H9 (cell line): ENCODE measurements around the gene AK5. TPM values are rescaled to one million over a fixed set of nuclear protein-coding genes. Genes with fewer than 3 reads are reported as not detected.

Experiments used
- DNase-seq: peaks from one replicate; pipeline ENCODE4 v3.0.0-alpha.2; 2017
- H2AFZ ChIP-seq: one replicate; pipeline ENCODE4 v1.6.1; 2013; ENCODE audit warnings: mild to moderate bottlenecking, low read length, control low read depth, moderate library complexity
- H2AK5ac ChIP-seq: 2 replicates; pipeline ENCODE4 v1.6.1; 2013; ENCODE audit warnings: low read length, control low read depth, mixed read lengths; ENCODE audit not compliant: insufficient read length
- H2BK120ac ChIP-seq: one replicate; pipeline ENCODE4 v1.6.1; 2013; ENCODE audit warnings: low read depth, mild to moderate bottlenecking, low read length, control low read depth, inconsistent platforms; ENCODE audit not compliant: poor library complexity, severe bottlenecking
- H2BK12ac ChIP-seq: 2 replicates; pipeline ENCODE4 v1.6.1; 2013; ENCODE audit warnings: low read length, control low read depth, mixed read lengths, low read depth; ENCODE audit not compliant: insufficient read length
- H2BK15ac ChIP-seq: 2 replicates; pipeline ENCODE4 v1.6.1; 2013; ENCODE audit warnings: low read depth, low read length, control low read depth
- H2BK20ac ChIP-seq: one replicate; pipeline ENCODE4 v1.6.1; 2013; ENCODE audit warnings: low read depth, mild to moderate bottlenecking, low read length, control low read depth, inconsistent platforms; ENCODE audit not compliant: poor library complexity, severe bottlenecking
- H2BK5ac ChIP-seq: 2 replicates; pipeline ENCODE4 v1.6.1; 2013; ENCODE audit warnings: low read length, control low read depth, mixed read lengths; ENCODE audit not compliant: insufficient read length
- H3K14ac ChIP-seq: 2 replicates; pipeline ENCODE4 v1.6.1; 2013; ENCODE audit warnings: low read length, control low read depth; ENCODE audit not compliant: insufficient read depth
- H3K18ac ChIP-seq: 2 replicates; pipeline ENCODE4 v1.6.1; 2013; ENCODE audit warnings: low read depth, mild to moderate bottlenecking, mixed read lengths, low read length, control low read depth; ENCODE audit not compliant: insufficient read length
- H3K23ac ChIP-seq: 2 replicates; pipeline ENCODE4 v1.6.1; 2013; ENCODE audit warnings: low read length, control low read depth, mixed read lengths, low read depth; ENCODE audit not compliant: insufficient read length
- H3K23me2 ChIP-seq: 2 replicates; pipeline ENCODE4 v1.6.1; 2013; ENCODE audit warnings: low read depth, mild to moderate bottlenecking, mixed read lengths, low read length, control low read depth; ENCODE audit not compliant: insufficient read length, poor library complexity, severe bottlenecking
- H3K27ac ChIP-seq: 2 replicates; pipeline ENCODE4 v1.5.1; 2013; ENCODE audit warnings: low read length, control low read depth, mixed read lengths, low read depth; ENCODE audit not compliant: insufficient read length
- H3K27me3 ChIP-seq: 2 replicates; pipeline ENCODE4 v1.6.1; 2013; ENCODE audit warnings: low read length, control low read depth, inconsistent platforms; ENCODE audit not compliant: insufficient read depth
- H3K4ac ChIP-seq: 2 replicates; pipeline ENCODE4 v1.6.1; 2013; ENCODE audit warnings: low read depth, mild to moderate bottlenecking, control low read depth, inconsistent platforms, low read length, moderate library complexity
- H3K4me1 ChIP-seq: 2 replicates; pipeline ENCODE4 v1.6.1; 2013; ENCODE audit warnings: low read length, control low read depth, inconsistent platforms; ENCODE audit not compliant: insufficient read depth
- H3K4me2 ChIP-seq: 2 replicates; pipeline ENCODE4 v1.6.1; 2013; ENCODE audit warnings: low read length, control low read depth, mixed read lengths; ENCODE audit not compliant: insufficient read length, insufficient read depth
- H3K56ac ChIP-seq: 2 replicates; pipeline ENCODE4 v1.6.1; 2013; ENCODE audit warnings: low read depth, mild to moderate bottlenecking, mixed read lengths, low read length, control low read depth; ENCODE audit not compliant: insufficient read length
- H3K79me1 ChIP-seq: 2 replicates; pipeline ENCODE4 v1.6.1; 2013; ENCODE audit warnings: low read depth, mild to moderate bottlenecking, moderate library complexity, low read length, control low read depth, inconsistent platforms; ENCODE audit not compliant: insufficient read depth, poor library complexity, severe bottlenecking
- H3K79me2 ChIP-seq: 2 replicates; pipeline ENCODE4 v1.6.1; 2013; ENCODE audit warnings: low read length, control low read depth, inconsistent platforms; ENCODE audit not compliant: insufficient read depth
- H3K9ac ChIP-seq: 2 replicates; pipeline ENCODE4 v1.6.1; 2013; ENCODE audit warnings: low read length, control low read depth, mixed read lengths; ENCODE audit not compliant: insufficient read length; ENCODE audit errors: extremely low read depth
- H3K9me3 ChIP-seq: one replicate; pipeline ENCODE4 v1.6.1; 2013; ENCODE audit warnings: low read depth, low read length, inconsistent platforms; ENCODE audit not compliant: control insufficient read depth
- H3T11ph ChIP-seq: one replicate; pipeline ENCODE4 v1.6.1; 2013; ENCODE audit warnings: mild to moderate bottlenecking, low read length, control low read depth, inconsistent platforms
- H4K20me1 ChIP-seq: one replicate; pipeline ENCODE4 v1.6.1; 2013; ENCODE audit not compliant: control insufficient read depth, insufficient read length, insufficient read depth
- H4K5ac ChIP-seq: 2 replicates; pipeline ENCODE4 v1.6.1; 2013; ENCODE audit warnings: low read depth, mild to moderate bottlenecking, mixed read lengths, low read length, control low read depth; ENCODE audit not compliant: insufficient read length
- H4K8ac ChIP-seq: replicated peaks from 2 replicates; pipeline ENCODE4 v1.6.1; 2013; ENCODE audit warnings: low read length, control low read depth, mixed read lengths, low read depth; ENCODE audit not compliant: insufficient read length
- H4K91ac ChIP-seq: 2 replicates; pipeline ENCODE4 v1.6.1; 2013; ENCODE audit warnings: low read depth, mild to moderate bottlenecking, moderate library complexity, mixed read lengths, low read length, control low read depth; ENCODE audit not compliant: insufficient read length
- H3K27ac Mint-ChIP-seq, 3 experiments: 2 replicates in 2 of 3; 3 replicates in 1 of 3; pipeline ENCODE4 v1.8.0; 2020 to 2021; ENCODE audit warnings: mixed read lengths in 3 of 3, mild to moderate bottlenecking in 1 of 3, moderate library complexity in 1 of 3
- H3K27me3 Mint-ChIP-seq: 2 replicates; pipeline ENCODE4 v1.8.0; 2021; ENCODE audit warnings: low read depth, mild to moderate bottlenecking, moderate library complexity, mixed read lengths
- H3K36me3 Mint-ChIP-seq, 3 experiments: 2 replicates in 2 of 3; 3 replicates in 1 of 3; pipeline ENCODE4 v1.8.0; 2020 to 2021; ENCODE audit warnings: low read depth in 3 of 3, mixed read lengths in 3 of 3; ENCODE audit not compliant: insufficient read depth in 1 of 3
- H3K4me1 Mint-ChIP-seq, 2 experiments: 2 replicates each; pipeline ENCODE4 v1.8.0; 2020; ENCODE audit warnings: mixed read lengths in 2 of 2
- H3K4me3 Mint-ChIP-seq, 2 experiments: 2 replicates in 1 of 2; 3 replicates in 1 of 2; pipeline ENCODE4 v1.8.0; 2020 to 2021; ENCODE audit warnings: mild to moderate bottlenecking in 2 of 2, mixed read lengths in 2 of 2, moderate library complexity in 1 of 2
- H3K9me3 Mint-ChIP-seq, 2 experiments: 2 replicates in 1 of 2; 3 replicates in 1 of 2; pipeline ENCODE4 v1.8.0; 2020; ENCODE audit warnings: mild to moderate bottlenecking in 2 of 2, mixed read lengths in 2 of 2, moderate library complexity in 1 of 2
- WGBS: extraction: QIAGEN DNeasy Blood & Tissue Kit; methylation state at CpG from one replicate; pipeline ENCODE4 v1.1.7; 2013; ENCODE audit warnings: missing lambda C conversion rate, low lambda C conversion rate, mixed read lengths; ENCODE audit not compliant: insufficient read length; ENCODE audit errors: extremely low coverage; 5-methylcytosine and 5-hydroxymethylcytosine counted together
- total RNA-seq: library from RNA; stranded (reverse); gene quantifications from 2 replicates; pipeline ENCODE4 v1.2.1, GENCODE V29; 2021
- TF ChIP-seq, protein P1 (sequence below): fragments of 200-600 bp; sonication (generic); conservative IDR thresholded peaks from 3 replicates; pipeline ENCODE4 v1.8.0; 2021; ENCODE audit warnings: antibody characterized with exemption, mild to moderate bottlenecking

The AK5 gene
- total RNA-seq, 1 experiment from 2014 or later: 2.5 TPM

DNA sequence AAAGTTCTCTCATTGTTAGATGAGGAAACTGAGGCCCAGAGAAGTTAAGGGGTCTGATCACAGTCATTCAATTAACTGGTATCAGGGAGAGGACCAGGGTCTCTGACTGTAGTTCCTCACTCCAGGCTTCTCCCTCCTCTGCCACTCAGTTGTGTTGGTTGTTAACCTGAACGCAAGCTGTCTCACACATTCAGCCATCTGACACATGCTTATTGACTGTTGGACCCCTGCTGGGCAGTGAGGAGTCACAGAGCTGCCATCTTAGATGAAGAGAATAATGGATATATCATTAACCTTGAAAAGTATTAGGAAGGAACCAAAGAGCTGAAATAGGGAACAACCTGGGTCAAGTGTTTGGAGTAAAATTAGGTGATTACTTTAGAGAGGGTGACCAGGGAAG lies 205.8 kb downstream of the AK5 start:
- no peak overlapping the region for H2AK5ac ChIP-seq
- H2BK12ac ChIP-seq: no peak overlapping the region
- DNase-seq: no peak
- H2AFZ ChIP-seq: no peak overlapping the region
- H4K5ac ChIP-seq: no peak overlapping the region
- H3K9ac ChIP-seq: no peak overlapping the region
- H4K20me1 ChIP-seq: no peaks in the 10 kb centered on the region
- H4K8ac ChIP-seq: no peak overlapping the region
- no peaks in the 10 kb centered on the region for H3K9me3 ChIP-seq
- no peak overlapping the region for H3K14ac ChIP-seq
- Mint-ChIP-seq H3K9me3 (no peaks in the 10 kb centered on the region), H3K4me3 (no peak overlapping the region), H3K27ac (no peak overlapping the region), H3K27me3 (no peaks in the 10 kb centered on the region), H3K4me1 (peaks cover 8 to 11% of the 10 kb centered on the region in 2 experiments), H3K36me3 (no peaks in the 10 kb centered on the region)
- no peak overlapping the region for H3K56ac ChIP-seq
- H3K27ac ChIP-seq: no peak overlapping the region
- H3K79me2 ChIP-seq: no peaks in the 10 kb centered on the region
- H3K27me3 ChIP-seq: no peaks in the 10 kb centered on the region
- H2BK120ac ChIP-seq: no peak overlapping the region
- TF ChIP-seq, protein P1, sequence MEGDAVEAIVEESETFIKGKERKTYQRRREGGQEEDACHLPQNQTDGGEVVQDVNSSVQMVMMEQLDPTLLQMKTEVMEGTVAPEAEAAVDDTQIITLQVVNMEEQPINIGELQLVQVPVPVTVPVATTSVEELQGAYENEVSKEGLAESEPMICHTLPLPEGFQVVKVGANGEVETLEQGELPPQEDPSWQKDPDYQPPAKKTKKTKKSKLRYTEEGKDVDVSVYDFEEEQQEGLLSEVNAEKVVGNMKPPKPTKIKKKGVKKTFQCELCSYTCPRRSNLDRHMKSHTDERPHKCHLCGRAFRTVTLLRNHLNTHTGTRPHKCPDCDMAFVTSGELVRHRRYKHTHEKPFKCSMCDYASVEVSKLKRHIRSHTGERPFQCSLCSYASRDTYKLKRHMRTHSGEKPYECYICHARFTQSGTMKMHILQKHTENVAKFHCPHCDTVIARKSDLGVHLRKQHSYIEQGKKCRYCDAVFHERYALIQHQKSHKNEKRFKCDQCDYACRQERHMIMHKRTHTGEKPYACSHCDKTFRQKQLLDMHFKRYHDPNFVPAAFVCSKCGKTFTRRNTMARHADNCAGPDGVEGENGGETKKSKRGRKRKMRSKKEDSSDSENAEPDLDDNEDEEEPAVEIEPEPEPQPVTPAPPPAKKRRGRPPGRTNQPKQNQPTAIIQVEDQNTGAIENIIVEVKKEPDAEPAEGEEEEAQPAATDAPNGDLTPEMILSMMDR: no peak
- no peak overlapping the region for H2BK15ac ChIP-seq
- peaks cover 5% of the 10 kb centered on the region for H3K4me1 ChIP-seq
- H3K23me2 ChIP-seq: no peaks in the 10 kb centered on the region
- H3K23ac ChIP-seq: no peak overlapping the region
- no peaks in the 10 kb centered on the region for H3K79me1 ChIP-seq
- H3K4ac ChIP-seq: no peak overlapping the region
- WGBS: no CpG with 5 or more reads among the region's 1 CpG
- no peak overlapping the region for H3K4me2 ChIP-seq
- H2BK20ac ChIP-seq: no peak overlapping the region
- no peak overlapping the region for H3K18ac ChIP-seq
- no peak overlapping the region for H3T11ph ChIP-seq
- no peak overlapping the region for H2BK5ac ChIP-seq
- no peak overlapping the region for H4K91ac ChIP-seq
